Measurements from ENCODE around the gene KL. TPM values are rescaled to one million over a fixed set of nuclear protein-coding genes. Genes with fewer than 3 reads are reported as not detected.

Gene KL
- total and polyA plus RNA-seq, 2 of the 8 experiments (the other 6 are each of a cell fraction or from before 2014, with no cell fraction given) = 0.02 TPM; not detected in 1

DNA sequence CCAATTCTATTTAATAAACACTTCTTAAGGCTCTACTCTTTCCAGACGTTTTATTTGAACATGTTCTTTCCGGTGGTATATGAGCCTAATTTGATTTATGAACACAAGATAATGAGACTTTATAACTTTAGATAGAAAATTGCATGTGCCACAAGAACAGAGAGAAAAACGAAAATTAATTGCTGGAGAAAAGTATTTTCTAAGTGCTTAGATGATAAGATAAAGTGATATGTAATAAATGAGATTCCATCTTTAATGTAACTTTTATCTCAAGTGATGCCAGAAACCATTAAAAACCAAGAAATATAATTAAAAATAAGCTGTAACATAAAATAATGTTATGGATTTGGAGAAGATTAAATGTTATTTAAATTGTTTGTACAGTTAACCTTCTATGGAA, 33.2 kb upstream of the KL start (continued):
- TF ChIP-seq CHD7 (IDR thresholded peaks at IDR 0.05; ENCODE audit: insufficient replicate concordance, low read length) (no peak), TBP (IDR thresholded peaks at IDR 0.05; ENCODE audit: low read depth, low read length) (no peak), E2F6 (IDR thresholded peaks at IDR 0.05) (no peak), NANOG (IDR thresholded peaks at IDR 0.05; ENCODE audit: insufficient read depth, low read depth, low read length, poor library complexity, severe bottlenecking) (no peak)
